Cortex of kidney (tissue), 1 donor: ENCODE results near the gene IQGAP1.

Experiments used
- DNase-seq: peaks from one replicate; lab custom pipeline; 2025; lab: John Stamatoyannopoulos, UW

Gene IQGAP1

DNA sequence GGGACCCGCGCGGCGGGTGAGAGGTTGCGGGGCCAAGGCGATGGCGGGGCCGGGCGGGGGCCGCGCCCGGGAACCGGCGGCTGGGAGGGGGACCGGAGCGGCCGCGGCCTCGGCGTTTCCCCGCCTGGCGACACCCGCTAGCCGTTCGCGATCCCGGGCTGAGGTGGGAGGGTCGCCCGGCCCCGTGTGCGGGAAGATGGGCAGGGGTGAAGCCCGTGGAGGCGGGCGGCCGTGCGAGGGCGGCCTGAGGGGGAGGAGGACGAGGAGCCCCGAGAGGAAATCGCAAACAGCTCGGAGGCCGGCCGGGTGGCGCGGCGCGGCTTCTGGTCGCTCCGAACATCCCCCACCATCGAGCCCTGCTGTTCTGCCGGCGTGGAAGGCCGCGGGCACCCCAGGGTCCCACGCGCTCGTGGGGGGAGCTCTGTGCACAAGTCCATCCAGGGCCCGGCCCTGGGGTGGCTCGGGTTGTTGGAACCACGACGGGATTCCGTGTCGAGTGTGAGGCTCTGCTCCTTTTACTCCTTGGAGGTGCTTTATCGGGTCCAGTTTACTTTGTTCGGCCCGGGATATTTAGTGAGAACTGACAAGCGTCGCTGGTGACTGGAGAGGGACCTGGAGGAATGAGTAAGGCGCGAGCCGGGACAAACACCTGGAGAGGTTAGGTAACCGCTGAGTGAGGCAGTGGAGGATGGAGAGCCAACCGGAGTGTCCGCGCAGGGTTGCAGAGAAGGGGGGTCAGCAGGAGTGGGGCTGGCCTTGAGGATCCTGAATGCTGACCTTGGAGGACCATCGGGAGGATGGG lies 142.4 kb downstream of the IQGAP1 start:
- DNase-seq: no peak

DNA sequence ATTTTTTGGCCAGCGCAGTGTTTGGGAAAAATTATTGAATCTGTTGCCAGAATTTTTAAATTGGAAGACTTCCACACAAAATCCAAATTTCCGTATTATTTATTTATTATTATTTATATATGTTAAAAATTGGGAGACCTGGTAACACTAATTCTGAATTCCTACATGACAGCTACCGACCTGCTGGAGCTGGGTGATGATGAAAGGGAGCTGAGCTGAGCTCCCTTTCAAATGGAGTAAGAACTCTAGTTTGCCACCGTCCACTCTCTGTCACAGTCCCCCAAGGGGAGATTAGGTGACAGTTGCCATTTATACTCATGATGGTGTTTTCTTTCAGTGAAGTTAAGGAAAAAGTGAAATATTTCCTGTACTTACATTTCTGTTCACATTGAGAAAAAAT lies 143.1 kb downstream of the IQGAP1 start:
- no peak for DNase-seq

DNA sequence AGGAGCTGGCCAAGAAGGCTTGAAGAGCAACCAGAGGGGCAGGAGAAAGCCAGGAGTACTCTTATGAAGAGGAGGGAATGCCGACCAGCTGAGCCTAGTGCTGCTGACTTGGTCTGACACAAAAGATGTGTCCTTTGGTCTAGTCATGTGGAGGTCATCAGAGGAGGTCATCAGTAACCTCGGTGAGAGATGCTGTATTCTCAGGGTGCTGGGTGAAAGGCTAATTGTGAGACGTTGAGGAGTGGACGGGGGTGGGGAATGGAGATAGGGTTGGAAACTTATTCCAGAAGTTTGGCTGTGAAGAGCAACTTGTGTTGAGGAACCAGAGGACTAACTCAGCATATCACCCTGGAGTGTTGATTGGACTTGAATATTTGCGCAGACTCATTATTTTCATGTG lies 147.2 kb downstream of the IQGAP1 start:
- DNase-seq: no peak

DNA sequence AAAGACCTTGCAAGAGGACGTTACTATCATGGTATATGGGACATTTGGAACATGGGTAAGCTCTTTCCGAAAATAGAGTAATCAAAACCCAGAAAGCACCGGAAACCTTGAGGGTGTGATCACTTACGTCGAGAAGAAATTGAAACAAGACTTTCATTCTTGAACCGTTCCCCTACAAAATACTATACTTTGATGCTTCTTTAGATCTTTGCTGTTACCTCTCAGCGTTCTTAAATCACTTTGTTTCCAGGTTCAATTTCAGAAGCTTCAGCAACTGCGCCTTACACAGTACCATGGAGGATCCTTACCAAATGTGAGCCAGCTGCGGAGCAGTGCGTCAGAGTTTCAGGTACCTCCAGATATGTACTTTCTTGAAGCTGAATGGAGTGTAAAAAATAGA lies 151.7 kb downstream of the IQGAP1 start:
- DNase-seq: no peak

DNA sequence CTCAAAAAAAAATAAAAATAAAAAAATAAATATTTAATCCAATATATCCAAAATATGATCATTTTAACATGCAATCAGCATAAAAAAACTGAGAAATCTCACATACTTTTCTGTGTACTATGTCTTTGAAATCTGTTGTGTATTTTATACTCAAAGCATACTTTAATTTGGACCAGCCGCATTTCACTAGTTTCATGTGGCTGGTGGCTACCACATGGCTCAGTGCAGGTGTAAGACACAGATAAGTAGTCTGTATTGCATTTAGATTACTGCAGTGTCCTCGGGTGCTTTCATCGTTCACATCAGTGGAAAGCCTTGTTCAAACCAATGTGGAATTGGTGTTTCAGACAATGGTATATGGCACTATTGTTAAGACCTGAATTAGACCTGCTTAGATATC lies 152.7 kb downstream of the IQGAP1 start:
- DNase-seq: no peak

DNA sequence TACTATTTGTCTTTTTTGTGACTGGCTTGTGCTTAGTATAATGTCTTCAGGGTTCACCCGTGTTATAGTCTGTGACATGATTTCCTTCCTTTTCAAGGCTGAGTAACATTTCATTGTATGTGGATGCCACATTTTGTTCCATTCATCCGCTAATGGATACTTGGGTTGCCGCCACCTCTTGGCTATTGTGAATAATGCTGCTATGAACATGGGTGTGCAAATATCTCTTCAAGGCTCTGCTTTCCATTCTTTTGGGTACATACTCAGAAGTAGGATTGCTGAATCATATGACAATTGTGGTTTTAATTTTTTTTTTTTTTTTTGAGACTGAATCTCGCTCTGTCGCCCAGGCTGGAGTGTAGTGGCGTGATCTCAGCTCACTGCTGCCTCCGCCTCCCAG lies 157.1 kb downstream of the IQGAP1 start:
- DNase-seq: no peak

DNA sequence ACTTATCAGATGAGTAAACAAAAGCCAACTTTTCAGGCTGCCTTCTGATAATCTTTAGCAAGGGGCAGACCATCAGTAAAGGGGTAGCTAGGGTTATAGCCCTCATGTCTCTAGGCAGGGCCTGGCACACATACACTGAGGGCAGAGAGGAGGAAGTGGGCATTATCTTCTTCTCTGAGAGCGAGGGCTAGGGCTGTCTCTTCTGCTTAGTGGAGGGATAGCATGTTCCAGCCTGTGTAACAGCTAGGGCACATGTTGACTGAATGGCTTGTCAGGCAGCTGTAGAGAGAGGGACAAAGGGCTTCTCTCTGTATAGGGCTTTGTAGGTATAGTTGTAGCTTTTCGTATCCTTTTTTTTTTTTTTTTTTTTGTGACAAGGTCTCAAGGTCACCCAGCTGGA lies 159.5 kb downstream of the IQGAP1 start:
- DNase-seq: no peak

DNA sequence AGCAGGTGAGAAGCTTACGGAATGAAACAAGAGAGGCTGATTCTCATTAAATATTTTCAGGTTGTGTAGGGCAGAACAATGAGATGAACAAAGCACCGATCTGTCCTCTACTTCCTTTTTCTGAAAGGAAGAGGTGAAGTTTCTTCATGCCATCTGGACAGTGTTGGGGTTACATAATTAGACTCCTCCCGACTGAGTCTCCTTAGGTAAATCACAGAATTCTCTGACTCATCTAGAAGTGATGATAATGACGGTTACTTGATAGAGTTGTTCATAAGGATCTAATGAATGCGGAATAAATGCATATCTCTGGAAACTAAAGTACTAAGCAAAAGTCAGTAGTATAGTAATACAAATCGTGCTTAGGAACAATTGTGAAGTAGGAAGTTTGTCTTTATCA lies 162.9 kb downstream of the IQGAP1 start:
- no peak for DNase-seq
